Islet of Langerhans (tissue), 1 donor: ENCODE results near the gene THOC1.
"Not testable (repeated sequence)": the region's sequence is repeated elsewhere in the genome, so short reads cannot be mapped to it uniquely, and the experiment has no call there.

Source experiments
- FAIRE-seq: peaks from one replicate; lab custom pipeline; 2011; peaks lifted over from hg19 to GRCh38; lab: Jason Lieb, UNC

The THOC1 gene, protein sequence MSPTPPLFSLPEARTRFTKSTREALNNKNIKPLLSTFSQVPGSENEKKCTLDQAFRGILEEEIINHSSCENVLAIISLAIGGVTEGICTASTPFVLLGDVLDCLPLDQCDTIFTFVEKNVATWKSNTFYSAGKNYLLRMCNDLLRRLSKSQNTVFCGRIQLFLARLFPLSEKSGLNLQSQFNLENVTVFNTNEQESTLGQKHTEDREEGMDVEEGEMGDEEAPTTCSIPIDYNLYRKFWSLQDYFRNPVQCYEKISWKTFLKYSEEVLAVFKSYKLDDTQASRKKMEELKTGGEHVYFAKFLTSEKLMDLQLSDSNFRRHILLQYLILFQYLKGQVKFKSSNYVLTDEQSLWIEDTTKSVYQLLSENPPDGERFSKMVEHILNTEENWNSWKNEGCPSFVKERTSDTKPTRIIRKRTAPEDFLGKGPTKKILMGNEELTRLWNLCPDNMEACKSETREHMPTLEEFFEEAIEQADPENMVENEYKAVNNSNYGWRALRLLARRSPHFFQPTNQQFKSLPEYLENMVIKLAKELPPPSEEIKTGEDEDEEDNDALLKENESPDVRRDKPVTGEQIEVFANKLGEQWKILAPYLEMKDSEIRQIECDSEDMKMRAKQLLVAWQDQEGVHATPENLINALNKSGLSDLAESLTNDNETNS

DNA sequence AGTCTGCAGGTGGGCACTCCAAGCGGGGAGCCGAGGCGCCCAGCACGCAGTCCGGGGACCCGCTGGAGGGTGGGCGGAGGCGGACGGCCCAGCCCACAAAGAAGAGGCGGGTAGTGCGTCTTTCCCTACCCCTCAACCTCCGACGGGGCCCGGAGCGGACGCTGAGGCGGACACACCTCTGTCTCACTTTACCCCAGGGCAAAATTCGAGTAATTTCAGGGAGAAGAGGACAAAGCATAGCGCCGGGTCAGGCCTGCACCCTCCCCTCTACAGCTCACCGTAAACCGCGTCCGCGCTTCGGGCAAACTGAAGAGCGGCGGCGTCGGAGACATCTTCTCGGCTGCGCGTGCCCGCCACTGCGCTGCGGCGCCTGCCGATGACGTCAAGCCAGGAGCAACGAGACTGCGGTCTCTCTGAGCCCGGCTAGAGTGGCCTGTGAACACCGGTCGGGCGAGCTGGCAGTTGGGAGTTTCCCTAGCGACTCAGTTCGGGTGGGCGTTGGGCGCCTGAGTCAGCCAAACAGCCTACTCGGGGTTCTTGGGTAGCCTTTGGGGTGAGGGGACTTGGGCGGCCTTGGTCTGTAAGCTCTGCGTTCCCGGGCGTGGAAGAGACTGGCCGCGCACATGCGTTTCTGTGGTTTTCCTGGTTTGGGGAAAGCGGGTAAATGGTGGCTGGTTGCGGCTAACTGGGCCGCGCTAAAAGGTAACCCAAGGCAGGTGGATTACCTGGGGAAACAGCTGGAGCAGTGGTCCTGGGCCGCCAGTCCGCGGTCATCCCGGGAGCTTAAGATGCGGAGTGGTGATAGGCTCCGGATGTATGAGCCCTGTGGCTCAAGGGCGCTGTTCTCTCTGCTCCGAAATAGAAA is at the start of gene THOC1:
THOC1 (minus strand) TSS at position 360 of the 865 bp plus-strand sequence; CDS start at position 332, 28 bp downstream.
- no peak for FAIRE-seq

DNA sequence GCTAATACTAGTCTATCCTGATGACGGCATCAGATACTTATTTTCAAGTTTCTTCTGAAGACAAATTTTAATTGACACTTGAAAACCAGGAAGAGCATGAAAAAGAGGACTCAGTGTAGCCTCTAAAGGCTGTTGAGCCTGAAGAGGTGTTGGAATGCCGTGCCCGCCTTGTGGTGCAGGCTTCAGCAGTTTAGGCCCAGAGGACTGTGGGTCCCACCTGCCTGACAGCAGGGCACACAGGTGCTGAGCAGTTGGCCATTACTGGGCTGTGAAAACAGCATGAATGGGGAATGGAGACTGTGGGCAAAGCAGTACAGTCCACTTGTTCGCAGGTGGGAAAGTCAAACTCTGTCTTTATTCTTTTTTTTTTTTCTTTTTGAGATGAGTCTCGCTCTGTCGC is 49.8 kb upstream of the THOC1 start:
- FAIRE-seq = no peak

DNA sequence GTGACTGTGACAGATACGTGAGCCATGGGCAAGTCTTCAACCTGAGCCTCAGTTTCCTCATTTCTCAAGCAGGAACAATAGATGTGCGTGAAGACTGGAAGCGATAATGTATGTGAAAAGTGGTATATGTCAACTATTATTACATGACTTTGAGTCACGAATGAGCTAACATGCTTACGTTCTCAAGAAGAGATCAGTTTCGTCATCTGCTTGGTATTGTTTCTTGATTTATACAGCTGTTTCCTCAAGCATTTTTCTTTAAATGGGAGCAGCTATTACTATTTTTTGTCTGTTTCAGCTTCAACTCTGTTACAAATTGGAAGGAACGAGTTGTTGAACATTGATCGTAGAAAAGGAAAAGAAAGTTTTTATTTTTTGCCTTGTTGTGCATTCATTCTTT is 48.5 kb upstream of the THOC1 start:
- no peak for FAIRE-seq

DNA sequence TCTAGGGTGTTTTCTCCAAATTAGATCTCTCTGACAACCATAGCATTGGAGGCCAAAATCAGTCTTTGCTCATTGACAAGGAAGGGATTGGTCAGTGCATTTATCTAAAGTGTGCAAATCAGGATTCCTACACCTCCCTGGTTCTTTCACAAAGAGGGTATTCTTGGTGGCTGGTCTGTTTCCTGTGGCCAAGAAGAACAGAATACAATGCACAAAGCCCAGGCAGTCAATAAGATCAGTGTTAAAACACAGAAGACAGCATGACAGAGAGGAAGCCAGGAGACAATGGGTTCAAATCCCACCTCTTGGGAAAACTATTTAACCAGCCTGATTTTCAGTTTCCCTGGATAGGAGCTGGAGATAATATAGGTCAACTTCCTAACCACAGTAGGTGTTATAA is 46.1 kb upstream of the THOC1 start:
- FAIRE-seq = no peak

DNA sequence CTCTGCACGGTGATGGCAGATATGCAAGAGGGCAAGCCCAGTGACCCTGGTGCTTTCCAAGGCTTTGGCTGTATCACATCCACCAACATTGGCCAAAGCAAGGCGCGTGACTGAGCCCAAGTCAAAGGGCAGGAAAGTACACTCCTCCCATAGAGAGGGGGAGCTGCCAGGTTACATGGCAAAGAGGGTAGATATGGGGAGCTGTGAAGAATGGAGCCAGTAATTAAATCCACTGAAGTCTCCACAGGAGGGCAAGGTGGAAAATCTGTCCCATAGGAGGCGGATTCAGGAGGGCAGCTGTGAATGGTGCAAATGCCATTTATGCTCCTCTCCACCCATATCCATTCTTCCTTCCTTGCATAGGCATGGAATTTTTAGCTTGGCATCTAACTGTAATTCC is 44.6 kb upstream of the THOC1 start:
- FAIRE-seq = no peak

DNA sequence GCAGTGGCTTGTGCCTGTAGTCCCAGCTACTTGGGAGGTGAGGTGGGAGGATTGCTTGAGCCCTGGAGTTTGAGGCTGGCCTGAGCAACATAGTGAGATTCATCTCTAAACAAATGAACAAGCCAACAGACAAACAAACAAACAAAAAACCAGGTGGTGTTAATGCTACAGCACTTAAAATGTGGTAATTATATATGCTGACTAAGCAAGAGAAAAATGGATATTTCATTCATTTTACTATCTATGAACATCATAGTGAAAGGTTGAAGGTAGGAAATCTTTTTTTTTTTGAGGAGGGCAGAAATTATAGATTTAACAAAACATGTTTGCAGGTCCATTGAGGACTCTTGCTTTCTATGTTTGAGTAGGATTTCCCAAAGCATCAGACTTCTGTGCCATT is 42.2 kb upstream of the THOC1 start:
- FAIRE-seq = no peak

DNA sequence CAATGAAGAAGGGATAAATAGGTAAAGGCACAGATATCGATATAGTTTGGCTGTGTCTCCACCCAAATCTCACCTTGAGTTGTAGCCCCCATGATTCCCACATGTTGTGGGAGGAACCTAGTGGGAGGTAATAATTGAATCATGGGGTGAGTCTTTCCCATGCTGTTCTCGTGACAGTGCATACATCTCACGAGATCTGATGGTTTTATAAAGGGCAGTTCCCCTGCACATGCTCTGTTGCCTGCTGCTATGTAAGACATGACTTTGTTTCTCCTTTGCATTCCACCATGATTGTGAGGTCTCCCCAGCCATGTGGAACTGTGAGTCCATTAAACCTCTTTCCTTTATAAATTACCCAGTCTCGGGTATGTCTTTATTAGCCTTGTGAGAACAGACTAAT is 40.2 kb upstream of the THOC1 start:
- FAIRE-seq = not testable (repeated sequence)

DNA sequence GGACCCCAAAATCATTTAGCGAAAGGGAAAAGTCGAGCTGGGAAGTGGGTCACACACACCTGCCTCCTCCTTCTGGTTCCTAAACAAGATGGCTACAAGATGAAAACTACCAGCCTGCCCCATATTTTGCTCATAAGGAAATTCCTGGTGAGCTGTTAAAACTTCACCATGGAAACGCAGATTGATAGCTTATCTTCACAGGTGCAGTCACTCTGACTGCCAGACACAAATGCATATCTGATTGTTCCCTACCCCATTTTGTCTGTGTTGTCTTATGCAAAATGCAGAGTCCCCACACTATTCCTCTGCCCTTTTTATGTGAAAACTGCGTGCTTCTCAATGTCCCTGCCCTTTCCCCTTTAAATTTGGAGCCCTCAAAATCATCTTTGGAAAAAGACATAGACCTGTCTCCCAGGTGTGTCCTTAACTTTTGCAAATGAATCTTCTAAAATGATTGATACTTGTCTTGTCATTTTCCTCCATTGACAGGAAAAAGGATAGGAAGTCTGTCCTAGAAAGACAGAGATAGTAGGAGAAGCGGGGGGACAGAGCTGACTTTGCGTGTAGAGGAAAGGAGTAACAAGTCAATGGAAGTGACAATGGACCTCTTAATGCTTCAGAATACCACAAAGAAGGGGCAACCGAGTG is 38.9 kb upstream of the THOC1 start:
- no peak for FAIRE-seq

DNA sequence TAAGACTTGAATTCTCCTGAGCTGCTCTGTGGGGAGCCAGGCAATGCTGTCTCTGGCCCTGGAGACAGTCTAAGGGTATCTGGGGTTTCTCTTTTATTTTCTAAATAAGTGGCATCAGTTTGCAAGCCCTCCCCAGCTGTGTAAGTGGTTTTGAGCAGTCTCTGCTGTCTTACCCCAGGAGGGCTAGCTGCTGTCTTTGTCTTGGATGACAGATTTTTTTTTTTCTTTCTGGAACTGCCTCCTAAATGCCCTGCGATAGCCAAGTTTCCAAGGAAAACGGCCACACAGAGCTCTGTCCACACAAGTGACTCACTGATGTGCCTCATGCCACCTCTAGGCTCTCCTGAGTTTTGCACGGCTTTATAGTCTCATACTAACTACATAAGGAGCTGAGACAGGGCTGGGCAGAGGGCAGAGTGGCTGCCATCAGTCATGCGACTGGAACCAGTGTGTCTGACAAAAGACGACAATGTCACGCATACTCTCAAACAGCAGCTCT is 37.2 kb upstream of the THOC1 start:
- FAIRE-seq = no peak

DNA sequence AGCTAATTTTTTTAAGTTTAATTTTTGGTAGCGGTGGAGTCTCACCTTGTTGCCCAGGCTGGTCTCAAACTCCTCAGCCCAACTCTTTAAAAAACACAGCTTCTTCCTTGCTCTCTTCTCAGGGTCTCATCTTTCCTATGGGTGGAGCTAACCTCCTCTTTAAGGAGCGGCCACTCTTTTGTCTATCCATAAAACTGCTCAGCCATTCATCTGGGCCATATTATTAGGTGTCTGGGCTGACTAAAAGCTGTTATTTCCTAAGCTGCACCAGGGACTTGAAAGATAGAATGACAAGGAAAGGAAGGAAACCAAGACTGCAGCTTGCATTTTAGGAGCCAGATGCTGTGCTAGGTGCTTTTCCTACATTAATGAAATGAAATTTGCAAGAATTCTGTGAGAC is 35.8 kb upstream of the THOC1 start:
- no peak for FAIRE-seq

DNA sequence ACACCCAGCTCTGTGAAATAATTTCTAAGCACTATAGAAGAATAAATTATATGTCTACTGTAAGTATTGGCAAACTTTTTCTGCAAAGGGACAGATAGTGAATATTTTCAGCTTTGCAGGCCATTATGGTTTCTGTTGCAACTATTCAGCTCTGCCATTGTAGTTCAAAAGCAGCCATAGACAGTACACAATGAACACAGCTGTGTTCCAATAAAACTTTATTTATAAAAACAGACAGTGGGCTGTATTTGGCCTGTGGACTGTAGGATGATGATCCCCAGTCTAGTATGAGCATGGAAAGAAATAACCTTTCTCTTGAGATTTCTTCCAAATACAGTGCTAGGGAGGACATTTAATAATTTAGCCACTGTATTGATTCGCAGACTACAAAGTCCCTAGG is 35.2 kb upstream of the THOC1 start:
- no peak for FAIRE-seq

DNA sequence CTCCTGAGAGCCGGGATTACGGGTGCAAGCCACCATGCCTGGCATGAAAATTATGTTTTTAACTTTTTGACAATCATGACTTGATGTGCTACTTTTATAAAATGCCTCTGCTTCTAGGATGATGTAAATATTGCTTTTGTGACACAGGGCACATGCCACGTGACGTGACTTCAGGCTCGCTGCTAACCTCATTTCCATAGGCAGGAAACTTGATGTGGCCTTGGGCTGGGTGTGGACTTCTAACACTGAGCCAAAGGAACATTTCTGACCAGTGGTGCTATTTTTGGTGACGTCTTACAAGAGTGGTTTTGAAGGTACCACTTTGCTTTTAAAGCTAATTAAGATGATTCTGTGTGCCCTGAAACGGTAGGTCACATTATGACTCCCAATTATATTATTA is 34.2 kb upstream of the THOC1 start:
- no peak for FAIRE-seq

DNA sequence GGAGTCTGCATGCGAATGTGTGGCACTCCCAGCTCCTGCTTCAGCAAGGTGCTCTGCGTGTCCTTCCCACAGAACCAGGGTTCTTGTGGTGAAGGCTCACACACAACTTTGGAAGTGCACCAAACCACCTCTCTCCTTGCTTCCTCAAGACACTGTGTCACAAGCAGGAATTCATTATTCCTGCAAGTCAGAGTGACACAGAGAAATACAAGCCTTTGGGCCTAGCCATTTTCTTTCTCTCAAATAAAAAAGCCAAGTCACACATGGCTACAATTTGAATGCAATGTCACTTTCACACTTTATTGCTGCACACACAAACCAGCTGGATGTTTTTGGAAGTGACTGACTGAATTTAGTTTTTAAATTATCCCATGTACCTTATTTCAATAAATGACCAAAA is 30.1 kb upstream of the THOC1 start:
- FAIRE-seq = no peak

DNA sequence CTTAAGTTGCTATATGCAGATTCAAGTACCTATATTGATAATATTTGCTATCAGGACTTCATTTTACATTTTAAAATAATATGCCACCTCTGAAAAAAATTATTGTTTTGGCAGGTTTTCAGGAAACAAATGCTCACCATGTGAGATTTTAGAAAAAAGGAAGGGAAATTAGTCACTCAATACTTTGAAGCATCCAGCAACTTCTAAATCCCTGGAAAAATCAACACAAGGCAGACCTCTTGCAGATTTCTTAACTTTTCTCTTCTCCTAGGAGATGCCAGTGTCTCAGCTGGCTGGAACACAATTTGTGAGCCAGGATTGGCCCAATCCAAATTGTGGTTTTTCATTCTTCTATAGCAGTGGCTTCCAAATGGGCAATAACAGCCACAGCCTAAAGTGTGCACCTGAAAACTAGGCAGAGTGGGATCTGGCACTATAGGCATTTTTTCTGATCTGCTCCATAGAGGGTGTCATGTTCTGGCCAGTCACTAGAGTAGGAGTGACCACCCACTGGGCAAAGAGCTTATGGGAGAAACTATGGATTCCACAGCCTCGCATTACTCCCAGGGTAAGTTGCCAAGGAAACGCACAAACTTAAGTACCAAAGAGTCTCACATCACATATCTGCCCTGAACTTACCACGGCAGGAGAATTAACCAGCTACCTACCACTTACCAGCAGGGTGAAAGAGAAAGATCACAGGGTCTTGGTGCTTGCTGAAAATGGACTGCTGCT is 28.1 kb upstream of the THOC1 start:
- FAIRE-seq = no peak

DNA sequence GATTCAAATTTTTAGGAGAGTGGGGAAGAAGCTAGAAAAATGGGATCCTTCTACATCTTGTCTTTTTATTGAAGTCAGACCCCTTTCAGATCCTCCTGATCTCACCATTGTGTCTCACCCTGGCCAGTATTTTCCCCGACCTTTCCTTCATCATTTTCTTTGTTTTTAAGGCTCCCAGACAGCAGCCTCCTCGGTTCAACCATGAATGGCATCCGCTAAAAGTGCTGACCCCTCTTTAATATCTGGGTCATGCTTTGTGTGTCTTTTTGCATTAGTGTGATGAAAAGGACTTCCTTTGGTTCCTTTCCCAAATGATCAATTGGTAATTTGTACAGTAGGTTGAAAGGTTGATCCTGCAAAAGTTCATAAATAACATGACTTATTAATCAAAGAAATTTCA is 26.7 kb upstream of the THOC1 start:
- FAIRE-seq = no peak

DNA sequence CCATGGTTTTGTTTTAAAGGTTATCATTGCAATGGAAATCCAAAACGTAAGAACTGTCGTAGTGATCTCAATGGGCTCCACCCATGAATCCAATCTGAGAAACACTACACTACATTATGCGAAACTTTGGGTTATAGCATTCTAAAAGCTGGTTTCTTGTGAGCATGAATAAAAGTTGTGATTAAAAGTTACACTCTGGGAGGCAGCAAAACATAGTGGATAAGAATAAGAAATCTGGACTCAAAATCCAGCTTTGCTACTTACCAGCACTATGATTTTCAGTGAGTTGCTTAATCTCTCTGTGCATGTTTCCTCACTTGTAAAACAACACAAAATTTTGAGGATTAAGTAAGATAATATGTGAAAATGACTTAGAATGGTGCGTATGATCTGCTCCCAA is 25.7 kb upstream of the THOC1 start:
- FAIRE-seq = no peak

DNA sequence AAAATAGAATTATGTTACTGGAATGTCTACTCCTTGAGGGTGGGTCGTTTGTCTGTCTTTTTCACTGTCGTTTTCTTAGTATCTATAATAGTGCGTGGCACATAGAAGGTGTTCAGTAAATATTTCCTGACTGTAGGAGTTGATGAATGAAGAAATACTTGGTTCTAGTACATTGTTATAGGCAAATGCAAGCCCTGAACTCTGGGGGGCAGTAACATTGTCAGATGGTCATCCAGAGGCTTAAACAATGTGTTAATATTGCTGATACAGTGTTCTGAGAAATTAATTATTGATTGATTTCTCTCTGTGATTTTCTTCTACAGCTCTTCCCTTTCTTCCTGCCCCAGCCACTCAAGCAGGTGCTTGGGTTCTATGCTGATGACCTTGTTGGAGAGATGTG is 24.4 kb upstream of the THOC1 start:
- FAIRE-seq = no peak

DNA sequence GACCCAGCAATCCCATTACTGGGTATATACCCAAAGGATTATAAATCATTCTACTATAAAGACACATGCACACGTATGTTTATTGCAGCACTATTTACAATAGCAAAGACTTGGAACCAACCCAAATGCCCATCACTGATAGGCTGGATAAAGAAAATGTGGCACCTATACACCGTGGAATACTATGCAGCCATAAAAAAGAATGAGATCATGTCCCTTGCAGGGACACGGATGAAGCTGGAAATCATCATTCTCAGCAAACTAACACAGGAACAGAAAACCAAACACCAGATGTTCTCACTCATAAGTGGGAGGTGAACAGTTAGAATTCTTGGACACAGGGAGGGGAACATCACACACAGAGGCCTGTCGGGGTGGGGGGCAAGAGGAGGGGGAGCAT is 22.1 kb upstream of the THOC1 start:
- FAIRE-seq = not testable (repeated sequence)

DNA sequence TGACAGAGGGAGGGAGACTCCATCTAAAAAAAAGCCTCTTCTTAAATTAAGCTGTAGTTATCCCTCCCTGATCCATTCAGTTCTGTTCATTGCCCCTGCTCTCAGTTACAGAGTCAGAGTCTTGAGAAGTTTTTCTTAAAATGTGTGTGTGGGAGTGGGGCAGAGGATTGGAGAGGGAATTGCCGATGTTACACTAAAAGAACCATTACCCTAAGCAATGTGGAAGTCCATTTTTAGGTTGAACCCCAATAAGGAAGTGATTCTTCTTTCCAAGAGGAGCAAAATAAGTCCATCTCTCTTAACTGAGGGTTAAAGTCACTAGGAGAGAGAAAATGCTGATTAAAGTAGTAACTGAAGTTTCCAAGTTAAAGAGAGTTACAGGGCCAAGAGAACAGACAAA is 21.2 kb upstream of the THOC1 start:
- FAIRE-seq = no peak

DNA sequence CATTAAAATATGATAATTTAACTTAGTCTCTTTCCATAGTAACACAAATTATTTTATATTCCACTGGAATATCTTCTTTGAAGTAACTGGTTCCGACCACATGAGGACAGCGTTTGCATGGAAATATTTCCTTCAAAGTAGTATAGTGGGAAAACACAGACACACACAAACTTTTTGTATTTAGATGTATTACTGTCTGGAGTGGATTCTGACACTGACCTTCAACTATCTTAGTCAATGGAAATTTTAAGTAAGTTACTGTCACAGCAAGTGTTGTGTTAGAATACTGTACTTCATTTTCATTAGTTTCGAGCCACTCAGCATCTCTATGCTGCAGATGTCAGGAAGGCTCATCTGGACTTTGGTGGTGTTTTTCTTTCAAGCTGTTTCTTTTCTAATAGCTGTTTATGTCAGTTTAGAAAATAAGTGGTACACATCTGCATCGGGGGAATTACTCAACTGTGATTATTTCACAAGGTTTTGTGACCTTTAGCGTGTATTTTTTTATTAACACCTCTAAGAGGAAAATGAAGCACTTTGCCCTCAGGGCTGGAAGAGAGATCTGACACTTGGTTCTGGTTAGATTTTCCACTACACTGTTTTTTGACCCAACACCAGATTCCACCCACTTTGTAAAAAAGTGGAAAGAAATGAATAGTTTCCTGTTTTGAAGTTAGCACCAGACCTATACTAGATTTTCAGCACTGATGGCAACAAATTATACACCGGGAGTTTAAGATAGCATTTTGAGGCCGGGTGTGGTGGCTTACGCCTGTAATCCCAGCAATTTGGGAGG is 18.9 kb upstream of the THOC1 start:
- FAIRE-seq = no peak

DNA sequence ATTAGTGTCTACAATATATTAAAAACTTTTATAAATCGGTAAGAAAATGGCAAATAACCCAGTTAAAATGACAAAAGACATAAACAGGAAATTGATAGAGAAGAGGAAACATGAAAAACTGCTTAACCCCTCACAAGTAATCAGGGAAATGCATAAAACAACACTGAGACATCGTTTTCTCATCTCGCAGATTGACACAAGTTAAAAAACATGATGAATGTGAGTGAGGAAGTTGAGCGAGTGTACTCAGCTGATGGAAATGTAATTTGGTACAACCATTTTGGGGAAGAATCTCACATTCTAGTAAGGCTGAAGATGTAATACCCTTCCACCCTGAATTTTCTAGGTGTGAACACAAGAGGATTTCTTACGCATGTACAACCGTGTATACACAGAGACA is 18.0 kb upstream of the THOC1 start:
- FAIRE-seq = no peak
